PFSK-1 (cell line): ENCODE results near the gene AKR1A1.

Experiments
- FOXP2 ChIP-seq: optimal IDR thresholded peaks from 2 replicates; pipeline ENCODE3; 2011; ENCODE audit warnings: borderline replicate concordance, control low read depth, inconsistent platforms; ENCODE audit not compliant: insufficient read depth; ENCODE audit errors: extremely low read length, extremely low read depth
- POLR2AphosphoS5 ChIP-seq: IDR thresholded peaks from 2 replicates; pipeline ENCODE4 v1.6.1; 2012; ENCODE audit warnings: low read depth, mild to moderate bottlenecking, control low read depth, low read length, moderate library complexity
- REST ChIP-seq, 2 experiments: IDR thresholded peaks; 2 replicates each; pipeline versions ENCODE4 v1.6.1 to v1.8.0; 2011 to 2012; ENCODE audit warnings: low read depth in 2 of 2, low read length in 2 of 2, control low read depth in 1 of 2, inconsistent platforms in 1 of 2, mild to moderate bottlenecking in 1 of 2, moderate library complexity in 1 of 2; ENCODE audit not compliant: insufficient read depth in 1 of 2
- SIN3A ChIP-seq: IDR thresholded peaks from 2 replicates; pipeline ENCODE4 v1.6.1; 2012; ENCODE audit warnings: mild to moderate bottlenecking, low read length, moderate library complexity, borderline replicate concordance; ENCODE audit not compliant: insufficient read depth
- TAF1 ChIP-seq: IDR thresholded peaks from 2 replicates; pipeline ENCODE4 v1.6.1; 2012; ENCODE audit warnings: low read length, control low read depth, borderline replicate concordance; ENCODE audit not compliant: insufficient read depth

The AKR1A1 gene

GRCh38 chr1:45507893-45508292 lies 42.7 kb upstream of the AKR1A1 start:
- TF ChIP-seq REST (IDR thresholded peaks at IDR 0.05; ENCODE audit: insufficient read depth in 1 of 2, low read depth in 2 of 2, low read length in 2 of 2): no peak
- TF ChIP-seq SIN3A: no peak
- no peak for TF ChIP-seq FOXP2
- no peak for TF ChIP-seq POLR2AphosphoS5
- TF ChIP-seq TAF1: no peak

GRCh38 chr1:45508295-45509151 lies 42.1 kb upstream of the AKR1A1 start:
- TF ChIP-seq REST (IDR thresholded peaks at IDR 0.05; ENCODE audit: insufficient read depth in 1 of 2, low read depth in 2 of 2, low read length in 2 of 2): no peak
- TF ChIP-seq POLR2AphosphoS5: peak; percentile 56
- no peak for TF ChIP-seq FOXP2
- TF ChIP-seq TAF1: no peak
- peak; percentile 35; the same call in 1 of the 2 replicates for TF ChIP-seq SIN3A

- TF ChIP-seq REST (IDR thresholded peaks at IDR 0.05; ENCODE audit: insufficient read depth in 1 of 2, low read depth in 2 of 2, low read length in 2 of 2): no peak
- TF ChIP-seq FOXP2: no peak
- TF ChIP-seq TAF1: no peak; the same call in 1 of the 2 replicates
- TF ChIP-seq SIN3A: no peak
- peak; percentile 60 for TF ChIP-seq POLR2AphosphoS5
Measured at GRCh38 chr1:45510036-45510971, 40.3 kb upstream of the AKR1A1 start.

- TF ChIP-seq POLR2AphosphoS5 (no peak), SIN3A (no peak), TAF1 (no peak), FOXP2 (no peak), REST (IDR thresholded peaks at IDR 0.05; ENCODE audit: insufficient read depth in 1 of 2, low read depth in 2 of 2, low read length in 2 of 2) (no peak)
Measured at GRCh38 chr1:45510972-45511527, 39.6 kb upstream of the AKR1A1 start.
